Smooth muscle cell (in vitro differentiated cells): ENCODE data around the gene LCE1E. TPM values are rescaled to one million over a fixed set of nuclear protein-coding genes. Genes with fewer than 3 reads are reported as not detected.

Experiments used
- DNase-seq: peaks from one replicate; lab custom pipeline; 2025; ENCODE audit not compliant: unreplicated experiment; lab: John Stamatoyannopoulos, UW
- H2AFZ ChIP-seq: fragments of 200-600 bp; sonication (generic); 2 replicates; pipeline ENCODE4 v1.6.0; 2016; ENCODE audit warnings: antibody characterized with exemption, low read depth, mild to moderate bottlenecking
- H3F3A ChIP-seq: fragments of 200-600 bp; sonication (generic); 2 replicates; pipeline ENCODE4 v1.6.0; 2017; ENCODE audit warnings: antibody characterized with exemption, low read depth
- H3K27ac ChIP-seq: fragments of 200-600 bp; sonication (generic); 2 replicates; pipeline ENCODE4 v1.5.1; 2016; ENCODE audit warnings: low read depth, mild to moderate bottlenecking
- H3K27me3 ChIP-seq: fragments of 200-600 bp; sonication (generic); 2 replicates; pipeline ENCODE4 v1.6.1; 2016; ENCODE audit warnings: low read depth, mild to moderate bottlenecking
- H3K36me3 ChIP-seq: fragments of 200-600 bp; sonication (generic); 2 replicates; pipeline ENCODE4 v1.5.1; 2016; ENCODE audit warnings: low read depth
- H3K4me1 ChIP-seq: fragments of 200-600 bp; sonication (generic); 2 replicates; pipeline ENCODE4 v1.5.1; 2016; ENCODE audit warnings: low read depth
- H3K4me2 ChIP-seq: fragments of 200-600 bp; sonication (generic); 2 replicates; pipeline ENCODE4 v1.6.0; 2016; ENCODE audit warnings: mild to moderate bottlenecking
- H3K4me3 ChIP-seq: fragments of 200-600 bp; sonication (generic); 2 replicates; pipeline ENCODE4 v1.5.1; 2016; ENCODE audit warnings: mild to moderate bottlenecking
- H3K79me2 ChIP-seq: fragments of 200-600 bp; sonication (generic); 2 replicates; pipeline ENCODE4 v1.6.0; 2016; ENCODE audit warnings: low read depth, mild to moderate bottlenecking
- H3K9ac ChIP-seq: fragments of 200-600 bp; sonication (generic); 2 replicates; pipeline ENCODE4 v1.6.0; 2016; ENCODE audit warnings: low read depth
- H3K9me3 ChIP-seq: fragments of 200-600 bp; sonication (generic); replicated peaks from 2 replicates; pipeline ENCODE4 v1.5.1; 2016; ENCODE audit warnings: low read depth
- H4K20me1 ChIP-seq: fragments of 200-600 bp; sonication (generic); 2 replicates; pipeline ENCODE4 v1.6.0; 2016; ENCODE audit warnings: low read depth
- whole genome bisulfite sequencing: methylation state at CpG from one replicate; pipeline ENCODE4 v1.1.7; 2016; ENCODE audit warnings: low lambda C conversion rate; 5-methylcytosine and 5-hydroxymethylcytosine counted together
- polyA plus RNA-seq: library from polyadenylated mRNA; unstranded; fragments of >200 nt; fragmentation: Nextera tagmentation; extraction: Ambion mirVana; gene quantifications from 2 replicates; pipeline ENCODE4 v1.2.1, GENCODE V29; 2016
- total RNA-seq: library from RNA; depleted of rRNA; stranded (reverse); fragments of >200 nt; gene quantifications from 2 replicates; pipeline ENCODE4 v1.2.3, GENCODE V29; 2014
- TF ChIP-seq, protein P1 (sequence below): fragments of 200-600 bp; sonication (generic); IDR thresholded peaks from 2 replicates; pipeline ENCODE4 v1.5.1; 2017; ENCODE audit warnings: borderline replicate concordance, mild to moderate bottlenecking, antibody characterized with exemption; ENCODE audit not compliant: insufficient read depth, poor library complexity, severe bottlenecking

LCE1E gene
- total and polyA plus RNA-seq, 2 experiments from 2014 or later: not detected

DNA sequence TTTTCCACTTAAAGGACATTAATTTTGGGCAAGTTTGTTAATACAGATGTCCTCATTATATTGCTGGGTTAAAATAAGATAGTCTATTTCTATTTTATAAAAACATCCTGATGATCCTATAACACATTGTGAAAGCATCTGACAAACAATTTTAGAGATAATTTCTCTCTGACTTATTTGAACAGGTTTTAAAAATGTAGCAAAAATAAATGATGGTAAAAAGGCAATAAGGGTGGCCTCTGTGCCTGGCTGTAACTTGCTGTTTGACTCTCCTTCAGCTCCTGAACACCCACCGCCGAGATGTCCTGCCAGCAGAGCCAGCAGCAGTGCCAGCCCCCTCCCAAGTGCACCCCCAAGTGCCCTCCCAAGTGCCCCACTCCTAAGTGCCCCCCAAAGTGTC, 41.1 kb downstream of the LCE1E start, which contains the start of gene LCE1A:
TSS of gene LCE1A (plus strand) at position 301 of the 400 bp plus-strand sequence. CDS start at position 301, 0 bp downstream.
- no peaks in the 10 kb centered on the region for H3F3A ChIP-seq
- H2AFZ ChIP-seq: no peak within 1 kb of the TSS
- no peak for DNase-seq
- H3K79me2 ChIP-seq: no peaks in the 10 kb centered on the region
- H3K9ac ChIP-seq: no peak within 1 kb of the TSS
- no peaks in the 10 kb centered on the region for H3K27me3 ChIP-seq
- 65% methylated on average over 2 of the region's 2 CpGs for WGBS
- H3K4me2 ChIP-seq: no peak within 1 kb of the TSS
- no peaks in the 10 kb centered on the region for H3K4me1 ChIP-seq
- TF ChIP-seq, protein P1, sequence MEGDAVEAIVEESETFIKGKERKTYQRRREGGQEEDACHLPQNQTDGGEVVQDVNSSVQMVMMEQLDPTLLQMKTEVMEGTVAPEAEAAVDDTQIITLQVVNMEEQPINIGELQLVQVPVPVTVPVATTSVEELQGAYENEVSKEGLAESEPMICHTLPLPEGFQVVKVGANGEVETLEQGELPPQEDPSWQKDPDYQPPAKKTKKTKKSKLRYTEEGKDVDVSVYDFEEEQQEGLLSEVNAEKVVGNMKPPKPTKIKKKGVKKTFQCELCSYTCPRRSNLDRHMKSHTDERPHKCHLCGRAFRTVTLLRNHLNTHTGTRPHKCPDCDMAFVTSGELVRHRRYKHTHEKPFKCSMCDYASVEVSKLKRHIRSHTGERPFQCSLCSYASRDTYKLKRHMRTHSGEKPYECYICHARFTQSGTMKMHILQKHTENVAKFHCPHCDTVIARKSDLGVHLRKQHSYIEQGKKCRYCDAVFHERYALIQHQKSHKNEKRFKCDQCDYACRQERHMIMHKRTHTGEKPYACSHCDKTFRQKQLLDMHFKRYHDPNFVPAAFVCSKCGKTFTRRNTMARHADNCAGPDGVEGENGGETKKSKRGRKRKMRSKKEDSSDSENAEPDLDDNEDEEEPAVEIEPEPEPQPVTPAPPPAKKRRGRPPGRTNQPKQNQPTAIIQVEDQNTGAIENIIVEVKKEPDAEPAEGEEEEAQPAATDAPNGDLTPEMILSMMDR: no peak
- no peaks in the 10 kb centered on the region for H4K20me1 ChIP-seq
- H3K4me3 ChIP-seq: no peak within 1 kb of the TSS
- peaks cover 9% of the 10 kb centered on the region for H3K9me3 ChIP-seq
- no peaks in the 10 kb centered on the region for H3K36me3 ChIP-seq
- H3K27ac ChIP-seq: no peak within 1 kb of the TSS

DNA sequence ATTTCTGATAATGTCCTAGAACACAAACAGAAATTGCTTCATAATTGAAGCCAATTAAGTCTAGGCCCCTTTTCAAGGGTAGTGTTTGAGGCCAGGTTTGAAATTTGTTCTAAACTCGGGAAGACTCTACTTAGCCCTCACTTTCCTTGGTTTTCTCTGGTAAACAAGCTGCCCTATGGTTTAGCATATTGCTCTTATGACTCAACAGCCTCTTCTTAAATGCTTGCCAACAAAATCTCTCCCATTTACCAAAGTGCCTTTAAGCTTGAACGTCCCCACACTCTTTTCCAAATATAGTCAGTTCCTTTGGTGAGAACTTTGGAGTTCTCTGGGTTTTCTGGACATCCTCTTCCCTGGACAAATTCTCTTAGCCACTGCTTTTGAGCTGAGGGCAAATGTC, 50.8 kb downstream of the LCE1E start:
- H3K27me3 ChIP-seq: no peaks in the 10 kb centered on the region
- H4K20me1 ChIP-seq: no peaks in the 10 kb centered on the region
- WGBS: 31% methylated on average over 2 of the region's 2 CpGs
- no peak overlapping the region for H3K27ac ChIP-seq
- H3K36me3 ChIP-seq: no peaks in the 10 kb centered on the region
- no peak overlapping the region for H3K9ac ChIP-seq
- H3K4me1 ChIP-seq: no peaks in the 10 kb centered on the region
- H3K4me3 ChIP-seq: no peak overlapping the region
- no peaks in the 10 kb centered on the region for H3K9me3 ChIP-seq
- H2AFZ ChIP-seq: no peak overlapping the region
- H3F3A ChIP-seq: no peaks in the 10 kb centered on the region
- no peaks in the 10 kb centered on the region for H3K79me2 ChIP-seq
- DNase-seq: no peak
- TF ChIP-seq, protein P1: no peak
- no peak overlapping the region for H3K4me2 ChIP-seq

Other genes starting within 250 kb of the LCE1E start
- gene LCE3E, start 219.5 kb upstream of the LCE1E start, total RNA-seq: not detected in 2 replicates
- gene LCE3E, start 219.5 kb upstream of the LCE1E start, polyA plus RNA-seq: not detected in 2 replicates
- gene LCE3D, start 205.7 kb upstream of the LCE1E start, total RNA-seq: not detected in 2 replicates
- not detected in 2 replicates for gene LCE3D, start 205.7 kb upstream of the LCE1E start, polyA plus RNA-seq
- gene LCE3C, start 186.0 kb upstream of the LCE1E start, total RNA-seq: not detected in 2 replicates
- not detected in 2 replicates for gene LCE3C, start 186.0 kb upstream of the LCE1E start, polyA plus RNA-seq
- gene LCE3B, start 172.4 kb upstream of the LCE1E start, total RNA-seq: not detected in 2 replicates
- gene LCE3B, start 172.4 kb upstream of the LCE1E start, polyA plus RNA-seq: not detected in 2 replicates
- gene LCE3A, start 163.2 kb upstream of the LCE1E start, total RNA-seq: not detected in 2 replicates
- gene LCE3A, start 163.2 kb upstream of the LCE1E start, polyA plus RNA-seq: not detected in 2 replicates
- gene LCE2D, start 122.9 kb upstream of the LCE1E start, total RNA-seq: not detected in 2 replicates
- not detected in 2 replicates for gene LCE2D, start 122.9 kb upstream of the LCE1E start, polyA plus RNA-seq
- not detected in 2 replicates for gene LCE2C, start 111.0 kb upstream of the LCE1E start, total RNA-seq
- not detected in 2 replicates for gene LCE2C, start 111.0 kb upstream of the LCE1E start, polyA plus RNA-seq
- not detected in 2 replicates for gene LCE2B, start 100.1 kb upstream of the LCE1E start, total RNA-seq
- gene LCE2B, start 100.1 kb upstream of the LCE1E start, polyA plus RNA-seq: not detected in 2 replicates
- not detected in 2 replicates for gene LCE2A, start 87.9 kb upstream of the LCE1E start, total RNA-seq
- not detected in 2 replicates for gene LCE2A, start 87.9 kb upstream of the LCE1E start, polyA plus RNA-seq
- not detected in 2 replicates for gene LCE4A, start 78.1 kb upstream of the LCE1E start, total RNA-seq
- not detected in 2 replicates for gene LCE4A, start 78.1 kb upstream of the LCE1E start, polyA plus RNA-seq
- not detected in 2 replicates for gene KPRP, start 28.2 kb upstream of the LCE1E start, total RNA-seq
- gene KPRP, start 28.2 kb upstream of the LCE1E start, polyA plus RNA-seq: not detected in 2 replicates
- gene LCE1F, start 11.1 kb upstream of the LCE1E start, total RNA-seq: not detected in 2 replicates
- gene LCE1F, start 11.1 kb upstream of the LCE1E start, polyA plus RNA-seq: not detected in 2 replicates
- not detected in 2 replicates for gene LCE1D, start 10.5 kb downstream of the LCE1E start, total RNA-seq
- gene LCE1D, start 10.5 kb downstream of the LCE1E start, polyA plus RNA-seq: not detected in 2 replicates
- gene LCE1C, start 20.4 kb downstream of the LCE1E start, total RNA-seq: not detected in 2 replicates
- not detected in 2 replicates for gene LCE1C, start 20.4 kb downstream of the LCE1E start, polyA plus RNA-seq
- not detected in 2 replicates for gene LCE1B, start 25.7 kb downstream of the LCE1E start, total RNA-seq
- gene LCE1B, start 25.7 kb downstream of the LCE1E start, polyA plus RNA-seq: not detected in 2 replicates
- gene LCE1A, start 41.2 kb downstream of the LCE1E start, total RNA-seq: not detected in 2 replicates
- gene LCE1A, start 41.2 kb downstream of the LCE1E start, polyA plus RNA-seq: not detected in 2 replicates
- gene LCE6A, start 56.6 kb downstream of the LCE1E start, total RNA-seq: not detected in 2 replicates
- gene LCE6A, start 56.6 kb downstream of the LCE1E start, polyA plus RNA-seq: not detected in 2 replicates
- gene LCE7A, start 73.7 kb downstream of the LCE1E start, total RNA-seq: not detected in 2 replicates
- not detected in 2 replicates for gene LCE7A, start 73.7 kb downstream of the LCE1E start, polyA plus RNA-seq
- gene SMCP, start 92.1 kb downstream of the LCE1E start, total RNA-seq: not detected in 2 replicates
- gene SMCP, start 92.1 kb downstream of the LCE1E start, polyA plus RNA-seq: not detected in 2 replicates
- 0.67 and 0.94 TPM in 2 replicates for gene IVL, start 122.3 kb downstream of the LCE1E start, total RNA-seq
- 0.45 and 0.47 TPM in 2 replicates for gene IVL, start 122.3 kb downstream of the LCE1E start, polyA plus RNA-seq
- 3.2 TPM in 1 of 2 replicates, not detected in the other for gene SPRR5, start 160.9 kb downstream of the LCE1E start, total RNA-seq
- 0.22 TPM in 1 of 2 replicates, not detected in the other for gene SPRR5, start 160.9 kb downstream of the LCE1E start, polyA plus RNA-seq
- 5.9 TPM in 1 of 2 replicates, not detected in the other for gene SPRR4, start 184.4 kb downstream of the LCE1E start, total RNA-seq
- 0.43 TPM in 1 of 2 replicates, not detected in the other for gene SPRR4, start 184.4 kb downstream of the LCE1E start, polyA plus RNA-seq
- gene SPRR1A, start 197.8 kb downstream of the LCE1E start, total RNA-seq: not detected in 2 replicates
- 14.9 and 18.0 TPM in 2 replicates for gene SPRR1A, start 197.8 kb downstream of the LCE1E start, polyA plus RNA-seq
- 55.2 and 107 TPM in 2 replicates for gene SPRR3, start 215.5 kb downstream of the LCE1E start, total RNA-seq
- gene SPRR3, start 215.5 kb downstream of the LCE1E start, polyA plus RNA-seq: 15.3 and 24.9 TPM in 2 replicates
- 23.8 and 46.5 TPM in 2 replicates for gene SPRR1B, start 244.9 kb downstream of the LCE1E start, total RNA-seq
- 38.0 and 82.8 TPM in 2 replicates for gene SPRR1B, start 244.9 kb downstream of the LCE1E start, polyA plus RNA-seq